Glutamatergic neuron (in vitro differentiated cells): ENCODE results near the gene CDT1. TPM values are rescaled to one million over a fixed set of nuclear protein-coding genes. Genes with fewer than 3 reads are reported as not detected.

Experiments
- DNase-seq: peaks from one replicate; pipeline ENCODE4 v3.0.0; 2022
- H3K27ac Mint-ChIP-seq: one replicate; pipeline ENCODE4 v1.8.0; 2020; ENCODE audit warnings: mild to moderate bottlenecking, mixed read lengths, inconsistent platforms; ENCODE audit not compliant: unreplicated experiment
- H3K27me3 Mint-ChIP-seq: one replicate; pipeline ENCODE4 v1.8.0; 2020; ENCODE audit warnings: mild to moderate bottlenecking, moderate library complexity, mixed read lengths, inconsistent platforms; ENCODE audit not compliant: unreplicated experiment
- H3K36me3 Mint-ChIP-seq: one replicate; pipeline ENCODE4 v1.8.0; 2020; ENCODE audit warnings: mild to moderate bottlenecking, mixed read lengths, inconsistent platforms; ENCODE audit not compliant: unreplicated experiment
- H3K4me1 Mint-ChIP-seq: one replicate; pipeline ENCODE4 v1.8.0; 2020; ENCODE audit warnings: mild to moderate bottlenecking, low read depth, mixed read lengths, inconsistent platforms; ENCODE audit not compliant: unreplicated experiment
- H3K4me3 Mint-ChIP-seq: one replicate; pipeline ENCODE4 v1.8.0; 2020; ENCODE audit warnings: mild to moderate bottlenecking, mixed read lengths, inconsistent platforms; ENCODE audit not compliant: unreplicated experiment
- H3K9me3 Mint-ChIP-seq: one replicate; pipeline ENCODE4 v1.8.0; 2020; ENCODE audit warnings: mild to moderate bottlenecking, moderate library complexity, mixed read lengths, inconsistent platforms; ENCODE audit not compliant: unreplicated experiment
- CTCF ChIP-seq: fragments of 200-600 bp; sonication (generic); IDR thresholded peaks from one replicate; pipeline ENCODE4 v1.5.0; 2021; ENCODE audit not compliant: partially characterized antibody, unreplicated experiment
- total RNA-seq: library from RNA; stranded (reverse); fragmentation: NEBNext Ultra II Directional; extraction: Animal tissue kit (Norgen Biotek cat#: 25700); gene quantifications from one replicate; pipeline ENCODE4 v1.2.1, GENCODE V29; 2021; ENCODE audit not compliant: unreplicated experiment

CDT1 gene
- total RNA-seq, 1 donor from 2014 or later = 5.6 TPM

DNA sequence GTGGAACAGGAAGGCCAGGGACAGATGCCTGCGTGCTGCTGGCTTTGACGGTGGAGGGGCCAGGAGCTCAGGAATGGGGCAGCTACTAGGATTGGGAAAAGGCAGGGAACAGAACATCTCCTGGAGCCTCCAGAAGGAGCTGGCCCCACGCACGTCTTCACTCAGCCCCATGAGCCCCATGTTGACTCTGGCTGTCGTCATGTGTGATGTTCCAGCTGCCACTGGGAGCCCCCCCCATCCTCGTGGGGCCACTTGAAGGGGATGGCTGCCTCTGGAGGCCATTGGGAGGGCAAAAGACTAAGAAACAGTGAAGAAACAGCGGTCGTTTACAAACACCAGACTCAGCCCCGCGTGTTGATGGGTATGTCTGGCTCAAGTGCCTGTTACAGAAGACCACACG lies 26.7 kb downstream of the CDT1 start:
- DNase-seq = no peak
- Mint-ChIP-seq H3K9me3 (peaks cover 3% of the 10 kb centered on the region), H3K4me1 (no peaks in the 10 kb centered on the region), H3K27ac (no peak overlapping the region), H3K4me3 (no peak overlapping the region), H3K36me3 (no peaks in the 10 kb centered on the region), H3K27me3 (peaks cover 2% of the 10 kb centered on the region)
- no peak for TF ChIP-seq CTCF

DNA sequence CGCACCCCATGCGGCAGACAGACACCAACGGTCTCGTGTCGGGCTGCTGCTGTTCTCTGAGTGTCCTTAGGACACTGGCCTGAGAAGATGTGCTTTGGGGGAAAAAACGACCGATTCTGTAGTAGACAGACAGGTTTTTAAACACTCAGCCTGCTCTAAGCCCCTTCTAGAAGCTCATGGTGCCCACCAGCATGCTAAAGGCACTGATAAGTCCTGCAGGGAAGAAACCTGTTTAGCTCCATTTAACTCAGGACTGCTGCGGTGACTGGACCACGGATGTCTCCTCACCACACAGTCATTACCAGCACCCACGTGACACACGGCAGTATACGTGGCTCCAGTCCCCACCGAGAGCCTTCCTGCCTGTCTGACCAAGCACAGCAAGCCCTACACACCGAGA lies 27.2 kb downstream of the CDT1 start:
- peaks cover 2% of the 10 kb centered on the region for H3K27me3 Mint-ChIP-seq
- H3K4me3 Mint-ChIP-seq = no peak overlapping the region
- H3K27ac Mint-ChIP-seq = no peak overlapping the region
- TF ChIP-seq CTCF = no peak
- H3K9me3 Mint-ChIP-seq = peaks cover 2% of the 10 kb centered on the region
- H3K4me1 Mint-ChIP-seq = no peaks in the 10 kb centered on the region
- DNase-seq = no peak
- no peaks in the 10 kb centered on the region for H3K36me3 Mint-ChIP-seq

DNA sequence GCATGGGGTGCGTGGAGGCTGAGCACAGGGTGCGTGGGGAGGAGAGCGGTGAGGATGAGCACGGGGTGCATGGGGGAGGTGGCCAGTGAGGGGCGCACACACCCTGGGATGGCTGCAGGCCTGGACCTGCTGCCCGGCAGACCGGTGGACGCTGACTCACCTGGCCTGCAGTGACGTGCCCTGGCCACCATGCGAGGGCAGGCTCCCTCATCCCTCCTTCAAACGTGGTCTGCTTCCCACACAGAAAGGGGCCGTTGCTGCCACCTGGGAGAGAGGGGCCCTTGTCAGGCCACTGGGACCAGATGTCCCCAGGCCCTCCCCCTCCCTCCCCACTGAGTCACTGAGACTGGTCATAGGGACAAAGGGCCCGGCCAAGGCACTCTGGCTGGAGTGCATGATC lies 28.2 kb downstream of the CDT1 start:
- peaks cover 2% of the 10 kb centered on the region for H3K27me3 Mint-ChIP-seq
- no peak for DNase-seq
- H3K4me1 Mint-ChIP-seq = no peaks in the 10 kb centered on the region
- TF ChIP-seq CTCF = no peak
- no peak overlapping the region for H3K4me3 Mint-ChIP-seq
- H3K9me3 Mint-ChIP-seq = peaks cover 1% of the 10 kb centered on the region
- no peaks in the 10 kb centered on the region for H3K36me3 Mint-ChIP-seq
- no peak overlapping the region for H3K27ac Mint-ChIP-seq

- no peak overlapping the region for H3K4me3 Mint-ChIP-seq
- no peaks in the 10 kb centered on the region for H3K36me3 Mint-ChIP-seq
- H3K4me1 Mint-ChIP-seq = no peaks in the 10 kb centered on the region
- TF ChIP-seq CTCF = no peak
- H3K9me3 Mint-ChIP-seq = peaks cover 1% of the 10 kb centered on the region
- DNase-seq = no peak
- H3K27me3 Mint-ChIP-seq = peaks cover 2% of the 10 kb centered on the region
- H3K27ac Mint-ChIP-seq = no peak overlapping the region
These were observed 29.5 kb downstream of the CDT1 start for GRCh38 chr16:88833086-88833485.

- H3K36me3 Mint-ChIP-seq = no peaks in the 10 kb centered on the region
- no peak for TF ChIP-seq CTCF
- H3K4me1 Mint-ChIP-seq = no peaks in the 10 kb centered on the region
- no peak overlapping the region for H3K4me3 Mint-ChIP-seq
- no peak for DNase-seq
- peaks cover 1% of the 10 kb centered on the region for H3K9me3 Mint-ChIP-seq
- H3K27me3 Mint-ChIP-seq = peaks cover 2% of the 10 kb centered on the region
- no peak overlapping the region for H3K27ac Mint-ChIP-seq
These were observed 31.1 kb downstream of the CDT1 start for GRCh38 chr16:88834670-88835069.
